HG03354 (cell line): ENCODE data around the gene SLC25A39.
"Not testable (repeated sequence)": the region's sequence is repeated elsewhere in the genome, so short reads cannot be mapped to it uniquely, and the experiment has no call there.

Source experiments
- ATAC-seq: cut with Tn5 transposase; IDR thresholded peaks from one replicate; pipeline ENCODE4 v1.9.1; 2021; ENCODE audit warnings: mild to moderate bottlenecking; ENCODE audit not compliant: unreplicated experiment, poor library complexity, severe bottlenecking

The SLC25A39 gene

DNA sequence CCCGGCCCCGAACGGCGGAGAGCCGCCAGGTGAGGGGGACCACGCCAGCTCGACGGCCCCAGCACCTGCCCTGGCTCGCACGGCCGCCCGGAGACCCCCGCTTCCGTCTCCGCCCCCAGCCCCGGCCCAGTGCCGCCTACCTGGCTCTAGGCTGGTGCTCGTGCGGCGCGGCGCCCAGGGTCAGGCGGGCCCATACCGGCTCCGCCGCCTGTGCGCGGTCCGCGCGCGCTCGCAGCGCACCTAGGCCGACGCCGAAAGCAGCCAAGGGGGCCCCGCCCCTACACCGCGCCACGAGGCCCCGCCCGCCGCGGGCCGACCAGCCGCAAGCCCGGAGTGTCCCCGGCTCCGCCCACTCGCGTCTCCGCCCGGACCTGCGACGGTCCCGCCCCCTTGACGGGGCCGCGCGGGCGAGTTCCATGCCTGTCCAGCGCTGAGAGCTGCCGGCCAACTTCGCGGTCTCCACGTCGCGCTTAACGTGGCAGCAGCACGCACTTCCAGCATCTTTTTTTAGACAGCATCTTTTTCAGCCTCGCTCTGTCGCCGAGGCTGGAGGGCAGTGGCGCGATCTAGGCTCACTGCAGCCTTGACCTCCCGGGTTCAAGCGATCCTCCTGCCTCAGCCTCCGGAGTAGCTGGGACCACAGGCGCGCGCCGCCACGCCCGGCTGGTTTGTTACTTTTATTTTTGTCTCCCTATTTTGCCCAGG lies at the start of gene SLC25A39:
SLC25A39 (minus strand) TSS at position 253 of the 705 bp plus-strand sequence. CDS start 1,261 bp downstream, outside the sequence.
- ATAC-seq = peak; percentile 55

DNA sequence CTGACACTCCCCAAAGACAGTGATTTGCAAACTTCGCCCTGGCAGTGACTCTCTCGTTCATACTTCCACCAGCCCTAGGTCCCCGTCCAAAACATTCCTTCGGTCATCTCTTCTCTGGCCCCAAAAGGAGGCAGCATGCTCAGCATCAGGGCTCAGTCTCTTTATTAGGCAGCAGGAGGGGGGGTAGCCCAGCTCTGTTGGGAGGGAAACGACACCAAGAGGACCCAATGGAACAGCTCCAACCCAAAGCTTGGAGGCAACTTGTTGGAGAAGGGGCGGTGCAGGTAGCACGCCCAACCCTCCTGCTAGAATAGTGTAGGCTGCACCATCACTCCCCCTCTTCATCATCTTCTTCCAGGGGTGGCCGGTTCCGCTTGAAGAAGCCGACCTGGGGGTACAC lies 47.4 kb upstream of the SLC25A39 start:
- ATAC-seq = no peak

DNA sequence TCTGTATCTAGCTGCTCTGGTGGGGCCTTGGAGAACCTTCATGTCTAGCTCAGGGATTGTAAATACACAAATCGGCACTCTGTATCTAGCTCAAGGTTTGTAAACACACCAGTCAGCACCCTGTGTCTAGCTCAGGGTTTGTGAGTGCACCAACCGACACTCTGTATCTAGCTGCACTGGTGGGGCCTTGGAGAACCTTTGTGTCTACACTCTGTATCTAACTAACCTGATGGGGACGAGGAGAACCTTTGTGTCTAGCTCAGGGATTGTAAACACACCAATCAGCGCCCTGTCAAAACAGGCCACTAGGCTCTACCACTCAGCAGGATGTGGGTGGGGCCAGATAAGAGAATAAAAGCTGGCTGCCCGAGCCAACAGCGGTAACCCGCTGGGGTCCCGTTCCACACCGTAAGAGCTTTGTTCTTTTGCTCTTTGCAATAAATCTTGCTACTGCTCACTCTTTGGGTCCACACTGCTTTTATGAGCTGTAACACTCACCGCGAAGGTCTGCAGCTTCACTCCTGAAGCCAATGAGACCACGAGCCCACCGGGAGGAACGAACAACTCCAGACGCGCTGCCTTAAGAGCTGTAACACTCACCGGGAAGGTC lies 44.9 kb upstream of the SLC25A39 start:
- not testable (repeated sequence) for ATAC-seq

- ATAC-seq = not testable (repeated sequence)
Measured at GRCh38 chr17:44368391-44369243, 44.0 kb upstream of the SLC25A39 start.

GRCh38 chr17:44367231-44367979 lies 42.8 kb upstream of the SLC25A39 start:
- no peak for ATAC-seq

DNA sequence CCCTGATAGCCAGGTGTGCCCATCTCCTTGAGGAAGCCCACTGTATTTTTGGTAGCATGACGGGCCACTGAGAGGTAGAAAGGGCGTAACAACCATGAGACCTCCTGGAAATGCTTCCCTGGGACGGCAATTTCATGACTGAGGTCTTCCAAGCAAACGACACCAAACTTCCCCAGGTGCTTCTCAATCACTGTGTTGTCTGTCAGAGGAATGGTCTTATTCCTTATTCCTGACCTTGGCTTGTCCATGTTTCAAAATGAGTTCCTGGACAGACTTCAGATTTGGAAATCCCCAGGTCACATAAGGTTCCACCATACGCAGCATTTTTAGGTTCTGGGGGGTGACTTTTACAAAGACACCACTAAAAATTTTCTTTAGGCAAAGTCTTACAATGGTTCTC lies 40.4 kb upstream of the SLC25A39 start:
- ATAC-seq = not testable (repeated sequence)

DNA sequence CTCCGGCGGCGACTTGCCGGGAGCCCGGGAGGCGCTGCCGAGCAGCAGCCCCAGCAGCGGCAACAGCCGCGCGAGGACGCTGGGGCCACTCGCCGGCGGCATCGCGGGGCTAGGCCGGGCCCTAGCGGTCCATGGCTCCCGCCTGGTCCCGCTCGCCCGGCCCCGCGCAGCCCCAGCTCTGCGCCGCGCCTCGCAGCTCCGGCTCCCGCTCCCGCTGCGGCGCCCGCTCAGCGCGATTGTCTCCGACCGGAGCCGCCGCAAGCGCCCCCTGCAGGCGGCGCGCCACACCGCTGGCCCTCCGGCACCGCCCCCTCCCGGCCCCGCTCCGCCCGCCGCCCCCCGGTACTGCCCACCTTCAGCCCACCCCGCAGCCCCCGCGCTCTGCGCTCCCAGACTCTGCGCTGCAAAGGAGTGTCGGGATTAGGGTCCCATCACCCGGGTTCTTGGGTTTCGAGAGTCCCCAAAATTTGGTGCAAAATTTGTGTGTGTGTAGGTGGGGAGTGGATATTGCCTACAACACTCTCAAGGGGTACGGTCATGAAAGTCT lies 39.1 kb upstream of the SLC25A39 start, which contains the start of gene FAM171A2:
FAM171A2 (minus strand) TSS at position 241 of the 547 bp plus-strand sequence; CDS start at position 102, 139 bp downstream.
- ATAC-seq = peak; percentile 47

GRCh38 chr17:44362949-44363612 lies 38.5 kb upstream of the SLC25A39 start:
- no peak for ATAC-seq

- ATAC-seq = no peak
Measured at GRCh38 chr17:44362459-44362948, 37.9 kb upstream of the SLC25A39 start.

DNA sequence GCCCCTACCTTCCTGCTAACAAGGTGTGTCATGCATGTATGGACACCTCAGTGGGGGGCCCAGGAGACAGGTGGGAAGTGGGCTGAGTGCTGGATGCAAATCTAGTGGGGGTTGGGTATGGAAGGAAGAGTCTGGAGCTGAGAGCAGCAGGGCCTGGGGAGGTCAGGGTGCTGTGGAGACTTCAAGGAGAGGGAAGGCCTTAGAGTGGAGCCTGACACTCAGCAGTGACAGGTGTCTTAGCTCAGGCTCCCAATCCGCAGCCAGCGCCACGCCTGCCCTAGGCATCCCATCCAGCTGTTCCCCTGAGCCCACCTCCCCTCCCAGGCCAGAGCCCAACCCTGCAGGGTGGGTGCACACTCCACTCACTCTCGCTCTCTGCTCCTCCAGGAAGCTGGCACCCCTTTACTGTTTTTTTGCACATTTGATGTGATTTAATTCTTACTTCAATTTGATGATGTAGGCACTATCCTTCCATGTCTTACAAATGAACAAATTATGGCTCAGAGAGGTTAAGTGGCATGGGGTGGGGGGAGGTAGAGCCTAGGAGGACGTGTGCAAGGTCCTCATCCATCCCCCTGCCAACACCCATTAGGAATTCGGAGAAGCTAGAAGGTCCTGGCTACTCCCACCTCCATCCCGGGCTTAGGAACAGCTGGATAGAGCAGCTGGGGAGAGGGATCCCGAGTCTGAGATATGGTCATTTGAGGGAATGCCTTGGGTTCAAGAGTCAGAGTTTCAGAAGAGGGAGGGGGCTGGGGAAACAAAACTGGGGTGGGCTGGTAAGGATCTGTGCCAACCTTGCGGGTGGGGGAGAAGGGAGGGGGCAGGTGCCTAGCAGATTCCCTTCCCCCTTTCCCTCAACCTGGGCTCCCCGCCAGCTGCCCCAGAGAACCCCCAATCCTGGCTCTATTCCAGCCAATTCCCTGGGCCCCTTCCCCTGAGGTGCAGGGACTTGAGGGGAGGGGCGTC lies 37.0 kb upstream of the SLC25A39 start:
- ATAC-seq = no peak

DNA sequence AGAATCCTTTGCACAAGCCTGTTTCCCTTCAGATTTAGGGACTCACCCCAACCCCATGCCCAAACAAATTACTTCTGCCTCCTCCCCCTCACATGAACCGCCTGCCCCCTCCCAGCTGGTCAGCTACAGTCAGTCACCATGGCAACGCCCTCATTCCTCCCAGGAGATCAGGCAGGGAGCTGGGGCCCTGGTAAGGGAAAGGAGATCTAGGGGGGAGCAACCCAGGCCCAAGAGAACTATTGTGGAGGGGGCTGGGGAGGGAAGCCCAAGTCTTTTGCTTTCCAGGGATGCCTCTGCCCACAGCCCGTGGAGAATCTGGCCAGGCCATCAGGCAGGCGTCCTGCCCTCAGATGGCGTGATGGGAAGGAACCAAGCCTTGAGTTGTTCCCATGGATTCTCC lies 36.2 kb upstream of the SLC25A39 start:
- no peak for ATAC-seq

- no peak for ATAC-seq
Measured at GRCh38 chr17:44360144-44360533, 35.5 kb upstream of the SLC25A39 start.

- no peak for ATAC-seq
Measured at GRCh38 chr17:44359458-44360143, 35.0 kb upstream of the SLC25A39 start.

DNA sequence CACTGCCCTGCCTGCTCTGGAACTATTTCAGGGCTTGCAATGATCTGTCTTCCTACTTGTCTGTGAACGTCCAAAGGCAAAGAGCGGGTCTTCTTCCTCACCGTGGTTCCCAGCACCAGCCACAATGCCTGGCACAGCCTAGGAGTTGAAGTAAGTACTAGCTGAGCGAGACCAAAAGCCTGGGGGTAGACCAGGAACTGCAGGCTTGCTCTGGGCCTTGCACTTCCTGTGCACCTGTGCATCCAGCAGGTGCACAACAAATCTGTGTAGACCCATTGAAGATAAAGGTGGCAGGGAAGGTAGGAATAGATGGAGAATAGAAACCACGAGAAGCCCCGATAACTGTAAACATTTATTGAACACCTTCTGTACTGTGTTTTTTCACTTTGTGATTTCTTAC lies 34.4 kb upstream of the SLC25A39 start:
- no peak for ATAC-seq

- no peak for ATAC-seq
Measured at GRCh38 chr17:44358066-44358465, 33.4 kb upstream of the SLC25A39 start.

DNA sequence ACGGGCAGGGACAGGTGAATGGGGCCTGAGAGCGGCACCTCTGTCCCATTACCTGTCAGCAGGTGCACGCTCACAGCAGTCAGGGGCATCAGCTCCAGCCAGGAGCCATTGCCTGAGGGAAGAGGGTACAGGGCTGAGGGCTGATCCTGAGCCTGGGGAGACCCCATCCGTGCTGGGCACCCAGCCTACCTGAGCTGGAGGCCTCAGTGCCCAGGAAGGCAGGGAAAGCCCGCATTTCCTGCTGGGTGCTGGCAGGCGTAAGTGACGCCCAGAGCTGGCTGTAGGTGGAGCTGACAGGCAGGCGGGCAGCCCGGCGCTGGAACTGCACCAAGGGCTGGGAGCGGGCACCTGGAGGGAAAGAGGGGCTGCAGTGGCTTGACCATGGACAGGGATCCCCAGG lies 31.6 kb upstream of the SLC25A39 start:
- no peak for ATAC-seq

- ATAC-seq = no peak
Measured at GRCh38 chr17:44355642-44356099, 31.0 kb upstream of the SLC25A39 start.
